ENCODE data around the gene SNX20. TPM values are rescaled to one million over a fixed set of nuclear protein-coding genes. Genes with fewer than 3 reads are reported as not detected.

Gene SNX20
- total RNA-seq, 1 donor from 2014 or later = 0.69 TPM

- TF ChIP-seq CTCF (IDR thresholded peaks at IDR 0.05; ENCODE audit: borderline replicate concordance) = no peak
- DNase-seq = no peak
- intact Hi-C loops (cut with micrococcal nuclease) = no loop called here
- no peaks in the 10 kb centered on the region for H3K36me3 ChIP-seq
- H3K4me1 ChIP-seq = peaks cover 11% of the 10 kb centered on the region
- H3K27ac ChIP-seq (replicated peaks) = no peak overlapping the region
- H3K4me3 ChIP-seq = no peak overlapping the region
- H3K9me3 ChIP-seq (replicated peaks) = no peaks in the 10 kb centered on the region
- H3K27me3 ChIP-seq (ENCODE audit: low read depth) = peaks cover 5% of the 10 kb centered on the region
Measured at GRCh38 chr16:50622643-50623369, 58.3 kb downstream of the SNX20 start.

GRCh38 chr16:50622029-50622428 lies 59.1 kb downstream of the SNX20 start:
- DNase-seq = no peak
- H3K36me3 ChIP-seq = no peaks in the 10 kb centered on the region
- H3K27me3 ChIP-seq (ENCODE audit: low read depth) = peaks cover 5% of the 10 kb centered on the region
- H3K4me1 ChIP-seq = peaks cover 10% of the 10 kb centered on the region
- H3K9me3 ChIP-seq (replicated peaks) = no peaks in the 10 kb centered on the region
- no peak overlapping the region for H3K27ac ChIP-seq (replicated peaks)
- intact Hi-C loops (cut with micrococcal nuclease) = no loop called here
- no peak overlapping the region for H3K4me3 ChIP-seq
- TF ChIP-seq CTCF (IDR thresholded peaks at IDR 0.05; ENCODE audit: borderline replicate concordance) = no peak

Other genes with a start within 250 kb of the SNX20 start
- gene NKD1, start 132.9 kb downstream of the SNX20 start, total RNA-seq = 1.5 TPM
- 0.52 TPM for gene NOD2, start 12.3 kb upstream of the SNX20 start, total RNA-seq
- 36.0 TPM for gene CYLD, start 60.8 kb upstream of the SNX20 start, total RNA-seq